HG02588 (cell line): ENCODE results near the gene KPNA6.
"Not testable (repeated sequence)": the region's sequence is repeated elsewhere in the genome, so short reads cannot be mapped to it uniquely, and the experiment has no call there.

ENCODE experiments used
- ATAC-seq: cut with Tn5 transposase; IDR thresholded peaks from one replicate; pipeline ENCODE4 v1.9.1; 2021; ENCODE audit warnings: mild to moderate bottlenecking, moderate library complexity; ENCODE audit not compliant: unreplicated experiment

KPNA6 gene

DNA sequence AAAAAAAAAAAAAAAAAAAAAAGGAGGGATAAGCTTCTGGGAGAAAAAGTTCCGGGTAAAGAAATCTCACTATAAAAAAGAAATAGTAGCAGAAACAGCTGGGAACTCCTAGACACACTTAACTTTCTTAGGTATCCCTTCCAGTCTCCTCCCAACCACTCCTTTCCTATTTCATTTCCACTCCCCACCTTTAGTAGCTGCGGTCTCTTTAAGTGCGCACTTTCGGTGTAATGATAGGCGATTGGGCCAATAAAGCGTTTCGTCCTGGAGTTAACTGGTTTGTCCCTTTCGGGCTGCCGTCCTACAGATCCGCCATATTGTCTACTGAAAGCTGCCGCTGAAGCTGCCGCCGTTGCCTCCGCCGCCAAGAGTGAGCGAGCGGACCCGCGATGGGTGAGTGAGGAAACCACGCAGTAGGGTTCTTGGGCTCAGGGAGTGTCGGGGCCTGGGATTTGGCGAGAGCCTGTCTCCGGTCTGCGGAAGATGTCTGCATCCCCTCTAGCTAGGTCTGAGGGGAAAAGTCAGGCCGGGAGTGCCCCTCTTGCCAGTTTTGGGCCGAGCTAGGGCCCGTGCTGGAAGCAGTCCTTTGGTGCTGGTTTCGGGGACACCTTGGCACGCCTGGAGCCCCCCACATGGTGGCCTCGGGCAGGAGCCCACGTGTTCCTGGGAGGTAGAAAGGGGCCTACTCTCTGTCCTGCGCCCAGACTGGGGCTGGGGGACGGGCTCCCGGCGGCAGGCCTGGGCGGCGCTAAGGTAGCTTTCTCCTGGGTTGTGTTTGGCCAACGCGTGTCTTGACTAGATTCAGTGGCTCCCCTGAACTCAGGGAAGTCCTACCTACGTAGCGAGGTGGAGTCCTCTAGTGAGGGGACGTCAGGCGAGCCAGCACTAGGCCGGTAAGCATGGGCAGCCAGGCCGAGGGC lies at the start of gene KPNA6:
Gene KPNA6 (plus strand): TSS at position 315 of the 920 bp plus-strand sequence. CDS start 75 bp downstream, at position 390.
- peak; percentile 61 for ATAC-seq

- ATAC-seq: no peak
Measured at GRCh38 chr1:32060914-32061313, 46.9 kb upstream of the KPNA6 start.

- ATAC-seq: no peak
Measured at GRCh38 chr1:32062867-32063230, 45.0 kb upstream of the KPNA6 start.

DNA sequence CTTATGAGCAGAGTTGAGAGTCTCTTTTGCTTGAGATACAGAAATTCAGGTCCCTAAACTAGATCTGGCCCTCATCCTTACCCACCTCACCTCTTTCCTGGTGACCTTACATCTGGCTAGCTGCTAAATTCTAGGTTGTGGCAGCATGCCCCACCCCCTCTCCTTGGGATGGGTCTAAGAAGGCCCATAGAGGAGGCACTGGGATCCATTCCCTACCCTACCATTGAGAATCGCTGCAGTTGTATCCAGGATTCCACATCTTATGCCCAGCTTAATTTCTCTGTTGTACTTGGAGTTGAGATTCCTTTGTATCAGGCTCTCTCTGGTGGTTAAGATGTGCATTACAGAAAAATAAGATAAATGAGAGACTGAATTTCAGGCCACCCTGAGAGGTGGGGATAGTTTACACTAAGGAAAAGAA lies 44.6 kb upstream of the KPNA6 start:
- no peak for ATAC-seq

- ATAC-seq: not testable (repeated sequence)
Measured at GRCh38 chr1:32065613-32066488, 42.0 kb upstream of the KPNA6 start.

GRCh38 chr1:32066489-32066873 lies 41.4 kb upstream of the KPNA6 start:
- ATAC-seq: no peak

DNA sequence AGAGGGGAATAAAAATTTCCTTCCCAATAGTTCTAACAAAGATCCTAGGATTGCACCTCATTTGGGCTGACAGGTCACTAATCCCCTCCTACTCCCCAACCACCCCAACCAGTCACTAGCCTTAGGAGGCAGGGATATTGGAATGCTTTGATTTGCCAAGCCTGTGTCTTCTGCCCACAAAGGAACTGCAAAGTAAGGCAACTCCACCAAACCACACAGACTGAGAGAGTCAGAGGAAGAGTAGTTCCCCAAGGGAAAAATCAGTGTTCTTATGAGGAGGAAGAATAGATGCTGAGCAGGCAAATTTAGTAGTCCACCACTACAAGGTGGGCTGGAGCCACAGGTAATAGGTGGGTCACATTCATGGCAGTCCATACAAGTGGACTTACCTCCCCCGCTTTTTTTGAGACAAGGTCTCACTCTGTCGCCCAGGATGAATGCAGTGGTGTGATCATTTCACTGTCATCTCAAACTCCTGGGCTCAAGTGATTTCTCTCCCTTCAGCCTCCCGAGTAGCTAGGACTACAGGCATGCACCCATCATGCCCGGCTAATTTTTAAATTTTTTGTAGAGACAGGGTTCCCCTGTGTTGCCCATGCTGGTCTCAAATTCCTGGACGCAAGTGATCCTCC lies 38.8 kb upstream of the KPNA6 start:
- ATAC-seq: no peak

DNA sequence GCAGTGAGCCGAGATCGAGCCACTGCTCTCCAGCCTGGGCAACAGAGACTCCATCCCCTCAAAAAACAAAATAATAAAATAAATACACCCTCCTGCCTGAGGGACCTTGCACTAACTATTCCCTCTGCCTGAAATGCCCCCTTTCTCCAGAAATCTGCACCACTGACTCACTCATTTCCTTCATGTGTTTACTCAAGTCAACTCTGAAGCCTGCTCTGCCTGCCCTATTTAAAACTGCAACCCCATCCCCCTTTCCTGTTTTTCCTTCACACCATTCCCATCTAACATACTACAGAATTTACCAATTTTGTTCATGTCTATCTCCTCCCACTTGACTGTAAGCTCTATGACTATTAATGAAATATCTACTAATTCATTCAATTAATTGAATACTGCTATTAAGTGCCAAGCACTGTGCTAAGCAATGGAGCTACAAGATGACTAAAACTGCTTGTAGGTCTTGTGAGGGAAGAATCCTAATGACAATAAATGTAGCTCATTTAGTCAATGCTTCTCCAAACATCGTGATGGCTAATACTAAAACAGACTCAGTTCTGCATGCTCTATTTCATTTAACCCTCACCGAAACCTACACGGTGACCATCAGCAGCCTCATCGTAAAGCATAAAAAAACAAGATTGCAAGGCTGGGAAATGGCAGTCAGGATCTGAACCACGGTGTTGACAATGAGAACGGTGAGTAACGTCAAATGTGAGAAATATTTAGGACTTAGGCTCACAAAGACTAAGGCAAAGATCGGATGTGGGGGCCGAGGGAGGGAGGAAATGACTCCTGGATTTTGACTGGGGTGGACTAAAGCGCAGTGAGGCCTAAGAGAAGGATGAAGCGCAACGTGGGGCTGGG lies 35.9 kb upstream of the KPNA6 start:
- no peak for ATAC-seq

DNA sequence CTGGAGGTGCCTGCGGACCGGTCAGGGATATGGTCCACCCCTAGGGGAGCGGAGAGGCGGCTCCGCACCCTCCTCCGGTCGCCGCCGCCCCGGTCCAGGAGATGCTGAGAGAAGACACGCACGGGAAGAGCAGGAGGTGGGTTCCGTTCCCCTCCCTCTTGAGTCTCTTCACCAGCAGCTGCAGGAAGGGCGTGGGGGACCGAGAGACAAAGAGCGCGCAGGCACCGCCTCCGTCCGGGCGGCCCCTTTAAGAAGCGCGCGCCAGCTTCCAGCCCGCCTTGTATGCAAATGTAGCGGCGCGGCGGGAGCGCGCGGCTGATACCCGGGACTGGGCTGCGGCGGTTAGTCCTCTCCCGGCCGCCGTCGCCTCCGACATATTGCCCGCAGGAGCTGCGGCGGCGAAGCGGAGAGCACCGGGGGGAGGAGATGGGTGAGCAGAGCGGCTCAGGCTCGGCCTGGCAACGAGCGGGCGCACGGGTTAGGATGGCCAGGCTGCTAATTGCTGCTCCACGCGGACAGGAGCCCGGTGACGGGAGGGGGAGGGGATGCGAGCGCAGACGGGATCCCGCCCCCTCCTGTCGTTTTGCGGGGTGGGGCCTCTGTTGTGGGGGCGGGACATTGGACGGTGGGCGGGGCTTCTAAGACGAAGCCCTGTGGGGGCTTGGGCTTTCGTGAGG lies 35.1 kb upstream of the KPNA6 start, which contains the start of gene TMEM39B:
Gene TMEM39B (plus strand): TSS at position 318 of the 677 bp plus-strand sequence. CDS start 109 bp downstream, at position 427.
- ATAC-seq: peak; percentile 83

- ATAC-seq: no peak
Measured at GRCh38 chr1:32073299-32074229, 34.3 kb upstream of the KPNA6 start.

GRCh38 chr1:32074841-32075240 lies 33.0 kb upstream of the KPNA6 start:
- ATAC-seq: no peak

GRCh38 chr1:32077451-32077850 lies 30.4 kb upstream of the KPNA6 start:
- ATAC-seq: no peak

- ATAC-seq: no peak
Measured at GRCh38 chr1:32082022-32082421, 25.8 kb upstream of the KPNA6 start.

DNA sequence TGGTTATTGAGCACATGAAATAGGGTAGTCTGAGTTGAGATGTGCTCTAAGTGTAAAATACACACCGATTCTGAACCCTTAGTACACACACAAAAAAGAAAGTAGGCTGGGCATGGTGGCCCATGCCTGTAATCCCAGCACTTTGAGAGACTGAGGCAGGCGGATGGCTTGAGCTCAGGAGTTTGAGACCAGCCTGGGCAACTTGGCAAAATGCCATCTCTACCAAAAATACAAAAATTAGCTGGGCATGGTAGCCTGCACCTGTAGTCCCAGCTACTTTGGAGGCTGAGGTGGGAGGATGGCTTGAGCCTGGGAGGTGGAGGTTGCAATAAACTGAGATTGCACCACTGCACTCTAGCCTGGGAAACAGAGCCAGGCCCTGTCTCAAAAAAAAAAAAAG lies 21.5 kb upstream of the KPNA6 start:
- ATAC-seq: not testable (repeated sequence)

DNA sequence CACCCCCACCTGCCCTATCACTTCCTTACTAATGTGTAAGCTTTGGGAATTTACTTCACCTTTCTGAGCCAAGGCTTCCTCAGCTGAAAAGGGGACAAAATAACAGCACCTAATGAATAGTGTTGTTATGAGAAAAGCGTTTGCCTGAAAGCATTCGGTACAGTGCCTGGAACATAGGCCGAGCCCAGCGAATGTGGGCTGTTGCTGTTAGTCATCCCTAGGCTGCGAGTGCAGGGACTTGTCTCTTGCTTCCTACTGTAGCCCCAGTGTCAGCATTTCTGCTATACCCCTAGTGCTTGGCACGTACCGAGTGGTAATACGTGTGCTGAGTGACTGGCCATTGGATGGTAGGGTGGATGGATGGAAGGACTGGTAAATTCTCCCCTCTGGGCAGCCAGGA lies 16.7 kb upstream of the KPNA6 start:
- no peak for ATAC-seq

DNA sequence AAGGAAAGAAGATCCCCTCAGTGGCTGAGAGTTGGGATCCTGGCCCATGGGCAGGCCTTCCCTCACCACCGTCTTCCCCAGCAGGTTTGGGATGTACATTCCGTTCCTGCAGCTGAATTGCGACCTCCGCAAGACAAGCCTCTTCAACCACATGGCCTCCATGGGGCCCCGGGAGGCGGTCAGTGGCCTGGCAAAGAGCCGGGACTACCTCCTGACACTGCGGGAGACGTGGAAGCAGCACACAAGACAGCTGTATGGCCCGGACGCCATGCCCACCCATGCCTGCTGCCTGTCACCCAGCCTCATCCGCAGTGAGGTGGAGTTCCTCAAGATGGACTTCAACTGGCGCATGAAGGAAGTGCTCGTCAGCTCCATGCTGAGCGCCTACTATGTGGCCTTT lies 16.3 kb upstream of the KPNA6 start:
- no peak for ATAC-seq

GRCh38 chr1:32094746-32095521 lies 12.9 kb upstream of the KPNA6 start:
- ATAC-seq: no peak

DNA sequence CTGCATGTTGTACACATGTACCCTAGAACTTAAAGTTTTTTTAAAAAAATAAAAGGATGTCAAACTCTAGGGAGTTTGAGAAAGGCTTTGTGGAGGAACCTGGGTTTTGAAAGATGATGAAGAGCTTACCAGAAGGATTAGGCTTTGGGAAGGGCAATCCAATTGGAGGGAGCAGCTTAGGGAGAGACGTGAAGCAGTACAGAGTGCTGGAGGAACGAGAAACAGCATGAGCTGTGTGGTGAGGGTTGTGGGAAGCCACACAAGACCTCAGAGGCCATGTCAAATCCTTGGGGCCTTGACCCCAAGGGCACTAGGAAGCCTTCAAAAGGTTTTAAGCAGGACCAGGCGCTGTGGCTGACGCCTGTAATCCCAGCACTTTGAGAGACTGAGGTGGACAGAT lies 8.4 kb upstream of the KPNA6 start:
- no peak for ATAC-seq
